Ishikawa (cell line): ENCODE data around the gene CLEC2B.

ENCODE experiments used
- CEBPB ChIP-seq: IDR thresholded peaks from 2 replicates; pipeline ENCODE4 v1.6.1; 2012
- CREB1 ChIP-seq: IDR thresholded peaks from 2 replicates; pipeline ENCODE4 v1.6.1; 2012; ENCODE audit warnings: low read depth
- EGR1 ChIP-seq: IDR thresholded peaks from 2 replicates; pipeline ENCODE4 v1.6.1; 2012
- EP300 ChIP-seq: IDR thresholded peaks from 2 replicates; pipeline ENCODE4 v1.6.1; 2012; ENCODE audit warnings: borderline replicate concordance
- NFIC ChIP-seq: IDR thresholded peaks from 2 replicates; pipeline ENCODE4 v1.6.1; 2012
- RAD21 ChIP-seq: IDR thresholded peaks from 2 replicates; pipeline ENCODE4 v1.6.1; 2012; ENCODE audit warnings: low read depth
- TCF12 ChIP-seq: IDR thresholded peaks from 2 replicates; pipeline ENCODE4 v1.6.1; 2012; ENCODE audit warnings: low read depth
- TEAD4 ChIP-seq: IDR thresholded peaks from 2 replicates; pipeline ENCODE4 v1.6.1; 2012
- YY1 ChIP-seq: IDR thresholded peaks from 2 replicates; pipeline ENCODE4 v1.6.1; 2012; ENCODE audit warnings: low read depth
- ZBTB7A ChIP-seq: IDR thresholded peaks from 2 replicates; pipeline ENCODE4 v1.6.1; 2012; ENCODE audit warnings: low read depth
- TF ChIP-seq, protein P1 (sequence below): IDR thresholded peaks from 2 replicates; pipeline ENCODE4 v1.6.1; 2012
- TF ChIP-seq, protein P2 (sequence below): IDR thresholded peaks from 2 replicates; pipeline ENCODE4 v1.6.1; 2012; ENCODE audit warnings: low read depth, mild to moderate bottlenecking
- TF ChIP-seq, protein P3 (sequence below): IDR thresholded peaks from 2 replicates; pipeline ENCODE4 v1.6.1; 2012

CLEC2B gene

DNA sequence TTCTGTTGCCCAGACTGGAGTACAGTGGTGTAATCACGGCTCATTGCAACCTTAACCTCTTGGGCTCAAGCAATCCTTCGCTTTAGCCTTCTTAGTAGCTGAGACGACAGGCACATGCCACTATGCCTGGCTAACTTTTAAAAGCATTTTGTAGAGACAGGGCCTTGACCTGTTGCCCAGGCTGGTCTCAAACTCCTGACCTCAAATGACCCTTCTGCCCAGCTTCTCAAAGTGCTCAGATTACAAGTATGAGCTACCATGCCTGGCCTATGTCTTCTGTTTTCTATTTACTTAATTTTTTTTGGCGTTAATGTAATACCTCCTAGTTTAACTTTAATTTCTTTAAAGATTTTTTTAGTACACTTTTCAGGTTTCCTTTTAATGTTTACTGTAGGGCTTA, 62.4 kb downstream of the CLEC2B start:
- TF ChIP-seq CEBPB (no peak), TEAD4 (no peak), CREB1 (no peak)
- TF ChIP-seq, protein P1, sequence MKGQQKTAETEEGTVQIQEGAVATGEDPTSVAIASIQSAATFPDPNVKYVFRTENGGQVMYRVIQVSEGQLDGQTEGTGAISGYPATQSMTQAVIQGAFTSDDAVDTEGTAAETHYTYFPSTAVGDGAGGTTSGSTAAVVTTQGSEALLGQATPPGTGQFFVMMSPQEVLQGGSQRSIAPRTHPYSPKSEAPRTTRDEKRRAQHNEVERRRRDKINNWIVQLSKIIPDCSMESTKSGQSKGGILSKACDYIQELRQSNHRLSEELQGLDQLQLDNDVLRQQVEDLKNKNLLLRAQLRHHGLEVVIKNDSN = no peak

DNA sequence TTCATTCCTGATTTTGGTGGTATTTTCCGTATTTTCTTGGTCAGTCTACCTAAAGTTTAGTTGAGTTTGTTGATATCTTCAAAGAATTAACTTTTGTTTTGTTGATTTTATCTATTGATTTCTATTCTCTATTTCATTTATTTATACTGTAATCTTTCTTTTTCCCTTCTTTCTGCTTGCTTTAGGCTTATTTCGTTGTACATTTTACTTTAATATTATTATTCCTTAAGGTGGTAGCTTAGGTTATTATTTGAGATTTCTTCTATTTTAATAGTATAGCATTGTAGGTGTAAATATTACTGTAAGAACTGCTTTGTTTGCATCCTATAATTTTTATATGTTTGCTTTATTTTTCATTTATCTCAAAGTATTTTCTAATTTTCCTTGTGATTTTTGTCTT, 63.3 kb downstream of the CLEC2B start:
- TF ChIP-seq RAD21 = no peak
- TF ChIP-seq YY1 = no peak
- TF ChIP-seq, protein P2, sequence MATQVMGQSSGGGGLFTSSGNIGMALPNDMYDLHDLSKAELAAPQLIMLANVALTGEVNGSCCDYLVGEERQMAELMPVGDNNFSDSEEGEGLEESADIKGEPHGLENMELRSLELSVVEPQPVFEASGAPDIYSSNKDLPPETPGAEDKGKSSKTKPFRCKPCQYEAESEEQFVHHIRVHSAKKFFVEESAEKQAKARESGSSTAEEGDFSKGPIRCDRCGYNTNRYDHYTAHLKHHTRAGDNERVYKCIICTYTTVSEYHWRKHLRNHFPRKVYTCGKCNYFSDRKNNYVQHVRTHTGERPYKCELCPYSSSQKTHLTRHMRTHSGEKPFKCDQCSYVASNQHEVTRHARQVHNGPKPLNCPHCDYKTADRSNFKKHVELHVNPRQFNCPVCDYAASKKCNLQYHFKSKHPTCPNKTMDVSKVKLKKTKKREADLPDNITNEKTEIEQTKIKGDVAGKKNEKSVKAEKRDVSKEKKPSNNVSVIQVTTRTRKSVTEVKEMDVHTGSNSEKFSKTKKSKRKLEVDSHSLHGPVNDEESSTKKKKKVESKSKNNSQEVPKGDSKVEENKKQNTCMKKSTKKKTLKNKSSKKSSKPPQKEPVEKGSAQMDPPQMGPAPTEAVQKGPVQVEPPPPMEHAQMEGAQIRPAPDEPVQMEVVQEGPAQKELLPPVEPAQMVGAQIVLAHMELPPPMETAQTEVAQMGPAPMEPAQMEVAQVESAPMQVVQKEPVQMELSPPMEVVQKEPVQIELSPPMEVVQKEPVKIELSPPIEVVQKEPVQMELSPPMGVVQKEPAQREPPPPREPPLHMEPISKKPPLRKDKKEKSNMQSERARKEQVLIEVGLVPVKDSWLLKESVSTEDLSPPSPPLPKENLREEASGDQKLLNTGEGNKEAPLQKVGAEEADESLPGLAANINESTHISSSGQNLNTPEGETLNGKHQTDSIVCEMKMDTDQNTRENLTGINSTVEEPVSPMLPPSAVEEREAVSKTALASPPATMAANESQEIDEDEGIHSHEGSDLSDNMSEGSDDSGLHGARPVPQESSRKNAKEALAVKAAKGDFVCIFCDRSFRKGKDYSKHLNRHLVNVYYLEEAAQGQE = no peak
- TF ChIP-seq ZBTB7A = no peak
- TF ChIP-seq, protein P3, sequence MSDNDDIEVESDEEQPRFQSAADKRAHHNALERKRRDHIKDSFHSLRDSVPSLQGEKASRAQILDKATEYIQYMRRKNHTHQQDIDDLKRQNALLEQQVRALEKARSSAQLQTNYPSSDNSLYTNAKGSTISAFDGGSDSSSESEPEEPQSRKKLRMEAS = no peak
- TF ChIP-seq, protein P1 = no peak
- no peak for TF ChIP-seq TCF12
- TF ChIP-seq EP300 = no peak
- TF ChIP-seq EGR1 = no peak
- no peak for TF ChIP-seq NFIC
